RWPE2 (cell line): ENCODE results near the gene SOSTDC1.

ENCODE experiments used
- ATAC-seq: fragments of 200-7000 bp; cut with Tn5 transposase; 3 replicates; pipeline ENCODE4 v1.9.1; 2021; ENCODE audit warnings: low read depth
- DNase-seq: peaks from one replicate; pipeline ENCODE4 v3.0.0-alpha.2; 2020; ENCODE audit warnings: low spot score
- H3K27ac ChIP-seq: fragments of 450-650 bp; 2 replicates; pipeline ENCODE4 v1.5.1; 2017; ENCODE audit warnings: mild to moderate bottlenecking; ENCODE audit not compliant: poor library complexity, severe bottlenecking
- H3K27me3 ChIP-seq: fragments of 250-450 bp; sonication (Bioruptor Pico); 2 replicates; pipeline ENCODE4 v1.5.1; 2021; ENCODE audit warnings: mild to moderate bottlenecking, moderate library complexity; ENCODE audit not compliant: insufficient read depth, poor library complexity, severe bottlenecking
- H3K36me3 ChIP-seq: fragments of 250-450 bp; sonication (Bioruptor Pico); 2 replicates; pipeline ENCODE4 v1.5.1; 2020; ENCODE audit warnings: low read depth, mild to moderate bottlenecking, moderate library complexity
- H3K4me1 ChIP-seq: fragments of 250-450 bp; sonication (Bioruptor Pico); 2 replicates; pipeline ENCODE4 v1.5.1; 2021; ENCODE audit warnings: mild to moderate bottlenecking, moderate library complexity; ENCODE audit not compliant: insufficient read depth, poor library complexity, severe bottlenecking
- H3K4me3 ChIP-seq: fragments of 250-450 bp; sonication (Bioruptor Pico); 2 replicates; pipeline ENCODE4 v1.5.1; 2021; ENCODE audit warnings: mild to moderate bottlenecking, moderate library complexity; ENCODE audit not compliant: severe bottlenecking
- H3K9me3 ChIP-seq: fragments of 250-450 bp; sonication (Bioruptor Pico); 2 replicates; pipeline ENCODE4 v1.5.1; 2021; ENCODE audit warnings: mild to moderate bottlenecking, moderate library complexity; ENCODE audit not compliant: severe bottlenecking
- CTCF ChIP-seq: fragments of 450-650 bp; IDR thresholded peaks from one replicate; pipeline ENCODE4 v1.5.1; 2017; ENCODE audit warnings: mild to moderate bottlenecking, moderate library complexity; ENCODE audit not compliant: poor library complexity, severe bottlenecking

Gene SOSTDC1

DNA sequence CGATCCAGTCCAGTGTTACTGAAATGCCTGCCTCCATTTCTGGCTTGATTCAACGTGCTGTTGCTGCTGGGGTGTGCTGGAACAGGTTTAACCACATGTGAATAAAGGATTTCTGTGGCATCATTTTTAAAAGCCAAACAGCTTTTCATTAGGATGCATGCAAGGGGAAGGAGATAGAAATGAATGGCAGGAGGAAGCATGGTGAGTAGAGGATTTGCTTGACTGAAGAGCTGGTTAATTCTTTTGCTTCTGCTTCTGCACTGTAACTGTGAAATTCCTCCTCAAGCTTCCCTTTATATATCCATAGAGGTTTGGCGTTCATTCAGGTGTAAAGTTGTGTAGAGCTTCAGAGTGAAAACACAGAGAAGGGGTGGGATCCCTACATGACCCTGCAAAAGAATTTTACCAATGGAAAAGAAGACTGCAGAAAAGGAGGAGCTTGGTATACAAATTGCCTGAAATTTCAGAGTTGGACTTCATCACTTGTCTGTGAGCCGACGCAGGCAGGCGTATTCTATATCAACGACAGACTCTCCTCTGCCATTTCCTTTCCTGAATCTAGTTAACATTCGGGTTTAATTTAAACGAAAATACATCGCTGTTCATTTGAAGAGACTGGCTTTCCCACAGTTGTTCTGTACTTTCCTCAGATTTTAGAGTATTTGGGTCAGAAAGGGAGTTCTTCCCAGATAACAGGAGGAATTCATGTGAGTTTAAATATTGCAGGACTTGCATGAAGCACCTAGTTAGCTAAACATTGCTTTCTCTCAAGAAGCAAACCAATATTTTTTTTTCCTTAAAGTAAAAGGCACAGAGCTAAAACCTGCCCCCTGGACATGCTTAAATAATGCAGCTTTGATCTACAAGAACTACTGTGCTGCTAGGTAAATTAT is at the start of gene SOSTDC1:
Gene SOSTDC1, minus strand, starts transcription at position 270 of the 893 bp plus-strand sequence. Its CDS starts 70 bp downstream, at position 200.
- no peak within 1 kb of the TSS for H3K4me3 ChIP-seq
- DNase-seq (no peak), ATAC-seq (no peak)

DNA sequence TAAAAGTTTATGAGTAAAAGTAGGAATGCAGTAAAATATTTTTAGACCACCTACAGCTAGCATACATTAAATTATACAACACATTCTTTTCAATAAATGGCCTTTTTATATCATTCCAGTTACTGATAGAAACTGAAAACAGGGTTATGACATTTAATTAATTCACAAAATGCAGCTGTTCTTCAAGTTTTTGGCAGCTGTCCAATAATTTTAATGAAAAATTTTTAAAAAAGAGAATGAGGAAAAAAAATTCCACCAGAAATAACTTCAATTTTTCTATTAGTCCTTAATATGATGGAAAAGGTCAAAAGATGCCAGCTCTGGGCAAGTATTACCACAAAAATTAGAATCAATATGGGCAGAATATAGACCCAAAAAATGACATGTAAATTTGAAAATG is 49.2 kb upstream of the SOSTDC1 start:
- Histone ChIP-seq H3K4me3 (no peak overlapping the region), H3K27ac (no peak overlapping the region), H3K27me3 (no peaks in the 10 kb centered on the region), H3K36me3 (no peaks in the 10 kb centered on the region), H3K9me3 (no peaks in the 10 kb centered on the region), H3K4me1 (no peaks in the 10 kb centered on the region)
- DNase-seq (no peak), ATAC-seq (no peak)
- TF ChIP-seq CTCF, result no peak

More for the DNA sequence above, at the start of gene SOSTDC1:
- Histone ChIP-seq H3K36me3 (no peaks in the 10 kb centered on the region), H3K9me3 (no peaks in the 10 kb centered on the region), H3K27me3 (peaks cover 6% of the 10 kb centered on the region), H3K27ac (no peak within 1 kb of the TSS), H3K4me1 (no peaks in the 10 kb centered on the region)
- no peak for TF ChIP-seq CTCF

GRCh38 chr7:16514271-16514670 is 48.7 kb upstream of the SOSTDC1 start:
- no peak for DNase-seq
- Histone ChIP-seq H3K27me3 (no peaks in the 10 kb centered on the region), H3K4me1 (no peaks in the 10 kb centered on the region), H3K4me3 (no peak overlapping the region), H3K36me3 (no peaks in the 10 kb centered on the region), H3K9me3 (no peaks in the 10 kb centered on the region), H3K27ac (no peak overlapping the region)
- no peak for ATAC-seq
- TF ChIP-seq CTCF, result no peak

DNA sequence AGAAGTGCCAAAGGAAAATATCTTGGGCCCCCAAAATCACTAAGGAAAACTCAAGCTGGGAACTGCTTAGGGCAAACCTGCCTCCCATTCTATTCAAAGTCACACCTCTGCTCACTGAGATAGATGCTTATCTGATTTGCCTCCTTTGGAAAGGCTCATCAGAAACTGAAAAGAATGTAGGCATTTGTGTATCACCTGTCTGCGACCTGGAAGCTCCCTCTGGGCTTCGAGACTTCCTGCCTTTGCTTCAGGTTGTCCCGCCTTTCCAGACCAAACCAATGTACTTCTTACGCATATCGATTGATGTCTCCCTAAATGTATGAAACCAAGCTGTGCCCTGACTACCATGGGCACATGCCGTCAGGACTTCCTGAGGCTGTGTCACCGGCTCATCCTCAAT is 46.6 kb upstream of the SOSTDC1 start:
- no peaks in the 10 kb centered on the region for H3K27me3 ChIP-seq
- TF ChIP-seq CTCF, result no peak
- H3K9me3 ChIP-seq, result no peaks in the 10 kb centered on the region
- H3K4me1 ChIP-seq, result no peaks in the 10 kb centered on the region
- no peak overlapping the region for H3K4me3 ChIP-seq
- H3K27ac ChIP-seq, result no peak overlapping the region
- DNase-seq (no peak), ATAC-seq (no peak)
- no peaks in the 10 kb centered on the region for H3K36me3 ChIP-seq

- TF ChIP-seq CTCF, result no peak
- no peaks in the 10 kb centered on the region for H3K36me3 ChIP-seq
- no peak overlapping the region for H3K27ac ChIP-seq
- ATAC-seq (no peak), DNase-seq (no peak)
- H3K27me3 ChIP-seq, result no peaks in the 10 kb centered on the region
- no peak overlapping the region for H3K4me3 ChIP-seq
- H3K9me3 ChIP-seq, result no peaks in the 10 kb centered on the region
- no peaks in the 10 kb centered on the region for H3K4me1 ChIP-seq
Measured at GRCh38 chr7:16511314-16511713, 45.8 kb upstream of the SOSTDC1 start.
